ENCODE data around the gene RBP4. TPM values are rescaled to one million over a fixed set of nuclear protein-coding genes. Genes with fewer than 3 reads are reported as not detected.

Gene RBP4
- total and polyA plus RNA-seq, 12 donors = 0.37 to 30.0 (median 4.9) TPM; not detected in 2

- Histone ChIP-seq H3K27ac (no peak overlapping the region), H3K27me3 (peaks cover 0 to 42% (median 31%) of the 10 kb centered on the region in 7 donors)
These were observed 7.4 kb upstream of the RBP4 start for GRCh38 chr10:93608421-93608820.

GRCh38 chr10:93604146-93604545 is 3.1 kb upstream of the RBP4 start:
- no peak for DNase-seq
- H3K36me3 ChIP-seq = no peaks in the 10 kb centered on the region
- no peak overlapping the region for H3K27ac ChIP-seq
- no peak for ATAC-seq
- H3K4me3 ChIP-seq = no peak overlapping the region
- peaks cover 0 to 15% (median 8%) of the 10 kb centered on the region in 9 donors for H3K4me1 ChIP-seq
- WGBS, 2 donors = 52 to 73% methylated on average over 2 of the region's 2 CpGs
- peaks cover 0 to 9% (median 0%) of the 10 kb centered on the region in 11 donors for H3K9me3 ChIP-seq
- intact Hi-C loops (cut with DNase I) = no loop called here
- H3K27me3 ChIP-seq = peaks cover 0 to 75% (median 61%) of the 10 kb centered on the region in 7 donors
- no peak for TF ChIP-seq CTCF (IDR thresholded peaks at IDR 0.05)

More at GRCh38 chr10:93608421-93608820, 7.4 kb upstream of the RBP4 start:
- intact Hi-C loops (cut with DNase I) = no loop called here
- 87 to 89% methylated on average over 3 of the region's 3 CpGs for WGBS, 2 donors
- H3K4me3 ChIP-seq = no peak overlapping the region
- ATAC-seq (no peak), DNase-seq (no peak)
- TF ChIP-seq CTCF (IDR thresholded peaks at IDR 0.05) = no peak
- no peaks in the 10 kb centered on the region for H3K36me3 ChIP-seq
- H3K4me1 ChIP-seq = no peaks in the 10 kb centered on the region
- peaks cover 0 to 9% (median 0%) of the 10 kb centered on the region in 11 donors for H3K9me3 ChIP-seq

- intact Hi-C loops (cut with DNase I) = no loop called here
- ATAC-seq = no peak
- TF ChIP-seq CTCF (IDR thresholded peaks at IDR 0.05) = no peak
- Histone ChIP-seq H3K4me3 (no peak overlapping the region), H3K36me3 (no peaks in the 10 kb centered on the region), H3K4me1 (peaks cover 0 to 15% (median 8%) of the 10 kb centered on the region in 9 donors), H3K9me3 (peaks cover 0 to 8% (median 0%) of the 10 kb centered on the region in 11 donors), H3K27ac (no peak overlapping the region), H3K27me3 (peaks cover 0 to 72% (median 64%) of the 10 kb centered on the region in 7 donors)
- 87 to 90% methylated on average over 2 of the region's 2 CpGs for WGBS, 2 donors
- no peak for DNase-seq
These were observed 2.0 kb upstream of the RBP4 start for GRCh38 chr10:93603023-93603422.

GRCh38 chr10:93601774-93602162 is 733 bp upstream of the RBP4 start:
- Histone ChIP-seq H3K27ac (no peak overlapping the region), H3K4me1 (peaks cover 0 to 15% (median 8%) of the 10 kb centered on the region in 9 donors), H3K36me3 (no peaks in the 10 kb centered on the region), H3K4me3 (peak overlapping the region in 1 of 10 donors; percentile 34), H3K9me3 (no peaks in the 10 kb centered on the region), H3K27me3 (peaks cover 0 to 68% (median 64%) of the 10 kb centered on the region in 7 donors)
- intact Hi-C loops (cut with DNase I) = no loop called here
- WGBS, 2 donors = 4 to 10% methylated on average over 7 of the region's 7 CpGs
- DNase-seq = no peak
- no peak for ATAC-seq
- TF ChIP-seq CTCF (IDR thresholded peaks at IDR 0.05) = no peak
